PFSK-1 (cell line): Measurements from ENCODE around the gene TSBP1.

Experiments used
- FOXP2 ChIP-seq: optimal IDR thresholded peaks from 2 replicates; pipeline ENCODE3; 2011; ENCODE audit warnings: borderline replicate concordance, control low read depth, inconsistent platforms; ENCODE audit not compliant: insufficient read depth; ENCODE audit errors: extremely low read length, extremely low read depth
- POLR2AphosphoS5 ChIP-seq: IDR thresholded peaks from 2 replicates; pipeline ENCODE4 v1.6.1; 2012; ENCODE audit warnings: low read depth, mild to moderate bottlenecking, control low read depth, low read length, moderate library complexity
- SIN3A ChIP-seq: IDR thresholded peaks from 2 replicates; pipeline ENCODE4 v1.6.1; 2012; ENCODE audit warnings: mild to moderate bottlenecking, low read length, moderate library complexity, borderline replicate concordance; ENCODE audit not compliant: insufficient read depth
- TAF1 ChIP-seq: IDR thresholded peaks from 2 replicates; pipeline ENCODE4 v1.6.1; 2012; ENCODE audit warnings: low read length, control low read depth, borderline replicate concordance; ENCODE audit not compliant: insufficient read depth

GRCh38 chr6:32393665-32394420 is 22.1 kb upstream of the TSBP1 start:
- TF ChIP-seq POLR2AphosphoS5 (no peak), SIN3A (no peak), FOXP2 (no peak), TAF1 (no peak)
